KMS-11 (cell line): ENCODE results near the gene KLK2.
A peak's percentile ranks its signal among the peaks of the same experiment; 100 is the strongest.

Experiments used
- H2AFZ ChIP-seq: fragments of 200-600 bp; sonication (generic); 2 replicates; pipeline ENCODE4 v1.6.1; 2016; ENCODE audit warnings: antibody characterized with exemption, mixed run types, low read depth
- H3K27ac ChIP-seq: fragments of 200-600 bp; sonication (generic); 2 replicates; pipeline ENCODE4 v1.6.1; 2016; ENCODE audit warnings: mild to moderate bottlenecking, mixed run types
- H3K27me3 ChIP-seq: fragments of 200-600 bp; sonication (generic); 2 replicates; pipeline ENCODE4 v1.6.1; 2017; ENCODE audit warnings: mild to moderate bottlenecking, low read depth, mixed run types, moderate library complexity; ENCODE audit not compliant: insufficient read depth
- H3K36me3 ChIP-seq: fragments of 200-600 bp; sonication (generic); 2 replicates; pipeline ENCODE4 v1.6.1; 2017; ENCODE audit warnings: mild to moderate bottlenecking, mixed run types; ENCODE audit not compliant: insufficient read depth
- H3K4me1 ChIP-seq: fragments of 200-600 bp; sonication (generic); 2 replicates; pipeline ENCODE4 v1.6.1; 2016; ENCODE audit warnings: mild to moderate bottlenecking, low read depth, mixed run types; ENCODE audit not compliant: poor library complexity, severe bottlenecking
- H3K4me2 ChIP-seq: fragments of 200-600 bp; sonication (generic); 2 replicates; pipeline ENCODE4 v1.7.0; 2016; ENCODE audit warnings: mild to moderate bottlenecking, mixed run types
- H3K4me3 ChIP-seq: fragments of 200-600 bp; sonication (generic); IDR thresholded peaks from 2 replicates; pipeline ENCODE4 v1.6.1; 2017; ENCODE audit warnings: low read depth, low read length, mixed read lengths; ENCODE audit not compliant: insufficient read depth
- H3K79me2 ChIP-seq: fragments of 200-600 bp; sonication (generic); 2 replicates; pipeline ENCODE4 v1.6.1; 2016; ENCODE audit warnings: low read depth, mixed run types; ENCODE audit not compliant: insufficient read depth
- H3K9ac ChIP-seq: fragments of 200-600 bp; sonication (generic); 2 replicates; pipeline ENCODE4 v1.6.1; 2016; ENCODE audit warnings: mild to moderate bottlenecking, mixed run types
- H4K20me1 ChIP-seq: fragments of 200-600 bp; sonication (generic); 2 replicates; pipeline ENCODE4 v1.6.1; 2016; ENCODE audit warnings: mild to moderate bottlenecking, mixed run types; ENCODE audit not compliant: insufficient read depth
- CTCF ChIP-seq: fragments of 200-600 bp; sonication (generic); conservative IDR thresholded peaks from 2 replicates; pipeline ENCODE4 v1.6.1; 2017; ENCODE audit warnings: low read depth, mild to moderate bottlenecking, antibody characterized with exemption, low read length, moderate library complexity, mixed read lengths

Gene KLK2

GRCh38 chr19:50906217-50906616 lies 33.0 kb downstream of the KLK2 start:
- Histone ChIP-seq H3K4me1 (no peaks in the 10 kb centered on the region), H3K36me3 (no peaks in the 10 kb centered on the region), H3K4me3 (no peak overlapping the region), H3K27me3 (no peaks in the 10 kb centered on the region; the same call in 1 of the 2 replicates), H3K27ac (no peak overlapping the region), H3K4me2 (no peak overlapping the region), H4K20me1 (no peaks in the 10 kb centered on the region), H2AFZ (no peak overlapping the region), H3K79me2 (no peaks in the 10 kb centered on the region), H3K9ac (no peak overlapping the region)
- peak; percentile 26; the same call in 1 of the 2 replicates for TF ChIP-seq CTCF

GRCh38 chr19:50908336-50908735 lies 35.1 kb downstream of the KLK2 start:
- Histone ChIP-seq H3K9ac (no peak overlapping the region), H3K27me3 (no peaks in the 10 kb centered on the region; the same call in 1 of the 2 replicates), H3K4me2 (no peak overlapping the region), H3K4me1 (no peaks in the 10 kb centered on the region), H3K36me3 (no peaks in the 10 kb centered on the region), H4K20me1 (no peaks in the 10 kb centered on the region), H2AFZ (no peak overlapping the region), H3K27ac (no peak overlapping the region), H3K79me2 (no peaks in the 10 kb centered on the region), H3K4me3 (no peak overlapping the region)
- TF ChIP-seq CTCF, result no peak

GRCh38 chr19:50909240-50910070 lies 36.2 kb downstream of the KLK2 start:
- Histone ChIP-seq H3K4me3 (no peak overlapping the region), H3K79me2 (no peaks in the 10 kb centered on the region)

GRCh38 chr19:50910722-50911121 lies 37.5 kb downstream of the KLK2 start:
- Histone ChIP-seq H3K4me3 (no peak overlapping the region), H3K79me2 (no peaks in the 10 kb centered on the region), H3K27ac (no peak overlapping the region), H3K36me3 (no peaks in the 10 kb centered on the region), H3K4me2 (no peak overlapping the region), H2AFZ (no peak overlapping the region), H3K9ac (no peak overlapping the region), H3K4me1 (no peaks in the 10 kb centered on the region), H4K20me1 (no peaks in the 10 kb centered on the region), H3K27me3 (no peaks in the 10 kb centered on the region; the same call in 1 of the 2 replicates)
- no peak for TF ChIP-seq CTCF

More at GRCh38 chr19:50909240-50910070, 36.2 kb downstream of the KLK2 start:
- Histone ChIP-seq H3K4me1 (no peaks in the 10 kb centered on the region), H3K4me2 (no peak overlapping the region), H3K9ac (no peak overlapping the region), H4K20me1 (no peaks in the 10 kb centered on the region), H2AFZ (no peak overlapping the region), H3K27me3 (no peaks in the 10 kb centered on the region; the same call in 1 of the 2 replicates), H3K36me3 (no peaks in the 10 kb centered on the region), H3K27ac (no peak overlapping the region)
- TF ChIP-seq CTCF, result no peak
